Subcutaneous adipose tissue (tissue), 4 donors: Measurements from ENCODE around the gene SUGCT. TPM values are rescaled to one million over a fixed set of nuclear protein-coding genes. Genes with fewer than 3 reads are reported as not detected.

Experiments
- total RNA-seq, 4 donors: library from RNA; depleted of rRNA; stranded (reverse); fragments of >200 nt; gene quantifications; one replicate each; pipeline ENCODE4 v1.1.0, GENCODE V29; 2016
- TF ChIP-seq, protein P1 (sequence below): fragments of 450-650 bp; IDR thresholded peaks from one replicate; pipeline ENCODE4 v1.5.1; 2016; ENCODE audit warnings: low read depth, mild to moderate bottlenecking, control low read depth, antibody characterized with exemption, moderate library complexity

The SUGCT gene
- total RNA-seq, 4 donors from 2014 or later: 1.1 to 3.1 (median 1.8) TPM

DNA sequence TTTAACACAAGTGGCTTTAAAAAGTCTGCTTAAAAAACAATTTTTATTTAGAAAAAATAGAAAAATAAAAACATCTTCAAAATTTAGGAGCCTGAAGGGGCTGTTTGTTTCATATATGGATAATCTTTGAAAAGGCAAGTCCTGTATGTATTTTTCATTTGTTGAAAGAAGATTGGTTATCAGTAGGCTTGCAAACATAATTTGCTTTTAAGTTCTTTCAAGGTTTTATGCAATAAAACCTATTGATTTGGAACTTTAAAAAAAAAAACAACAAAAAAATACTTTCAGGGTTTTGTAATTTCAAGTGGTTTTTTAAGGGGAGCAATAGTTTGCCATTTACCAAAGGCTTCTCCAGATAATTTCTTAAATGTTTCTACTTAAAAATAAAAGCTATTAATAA is 36.0 kb upstream of the SUGCT start:
- TF ChIP-seq, protein P1, sequence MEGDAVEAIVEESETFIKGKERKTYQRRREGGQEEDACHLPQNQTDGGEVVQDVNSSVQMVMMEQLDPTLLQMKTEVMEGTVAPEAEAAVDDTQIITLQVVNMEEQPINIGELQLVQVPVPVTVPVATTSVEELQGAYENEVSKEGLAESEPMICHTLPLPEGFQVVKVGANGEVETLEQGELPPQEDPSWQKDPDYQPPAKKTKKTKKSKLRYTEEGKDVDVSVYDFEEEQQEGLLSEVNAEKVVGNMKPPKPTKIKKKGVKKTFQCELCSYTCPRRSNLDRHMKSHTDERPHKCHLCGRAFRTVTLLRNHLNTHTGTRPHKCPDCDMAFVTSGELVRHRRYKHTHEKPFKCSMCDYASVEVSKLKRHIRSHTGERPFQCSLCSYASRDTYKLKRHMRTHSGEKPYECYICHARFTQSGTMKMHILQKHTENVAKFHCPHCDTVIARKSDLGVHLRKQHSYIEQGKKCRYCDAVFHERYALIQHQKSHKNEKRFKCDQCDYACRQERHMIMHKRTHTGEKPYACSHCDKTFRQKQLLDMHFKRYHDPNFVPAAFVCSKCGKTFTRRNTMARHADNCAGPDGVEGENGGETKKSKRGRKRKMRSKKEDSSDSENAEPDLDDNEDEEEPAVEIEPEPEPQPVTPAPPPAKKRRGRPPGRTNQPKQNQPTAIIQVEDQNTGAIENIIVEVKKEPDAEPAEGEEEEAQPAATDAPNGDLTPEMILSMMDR: no peak

DNA sequence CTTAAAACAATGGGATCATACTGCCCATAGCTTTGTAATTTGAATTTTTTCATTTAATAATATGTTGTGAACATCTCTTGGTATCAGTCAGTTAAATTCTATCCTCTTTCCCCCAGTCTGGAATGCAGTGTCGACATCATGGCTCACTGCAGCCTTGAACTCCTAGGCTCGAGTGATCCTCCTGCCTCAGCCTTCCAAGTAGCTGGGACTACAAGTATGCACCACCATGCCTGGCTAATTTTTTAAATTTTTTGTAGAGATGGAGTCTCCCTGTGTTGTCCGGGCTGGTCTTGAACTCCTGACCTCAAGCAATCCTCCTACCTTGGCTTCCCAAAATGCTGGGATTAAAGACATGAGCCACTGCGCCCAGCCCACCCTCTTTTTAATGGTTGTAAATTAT is 35.0 kb upstream of the SUGCT start:
- TF ChIP-seq, protein P1: no peak

DNA sequence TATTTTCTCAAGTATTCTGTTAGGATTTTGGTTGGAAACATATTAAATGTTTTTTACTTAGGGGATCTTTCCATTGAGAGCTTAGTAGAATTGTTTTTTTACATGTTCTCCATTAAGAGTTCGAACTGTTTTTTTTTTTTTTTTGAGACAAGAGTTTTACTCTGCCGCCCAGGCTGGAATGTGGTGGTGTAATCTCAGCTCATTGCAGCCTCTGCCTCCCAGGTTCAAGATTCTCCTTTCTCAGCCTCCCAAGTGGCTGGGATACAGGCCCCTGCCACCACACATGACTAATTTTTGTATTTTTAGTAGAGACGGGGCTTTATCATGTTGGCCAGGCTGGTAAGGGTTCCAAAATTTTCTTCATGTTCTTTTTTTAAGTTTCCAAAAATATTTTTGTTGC is 33.6 kb upstream of the SUGCT start:
- TF ChIP-seq, protein P1: no peak

DNA sequence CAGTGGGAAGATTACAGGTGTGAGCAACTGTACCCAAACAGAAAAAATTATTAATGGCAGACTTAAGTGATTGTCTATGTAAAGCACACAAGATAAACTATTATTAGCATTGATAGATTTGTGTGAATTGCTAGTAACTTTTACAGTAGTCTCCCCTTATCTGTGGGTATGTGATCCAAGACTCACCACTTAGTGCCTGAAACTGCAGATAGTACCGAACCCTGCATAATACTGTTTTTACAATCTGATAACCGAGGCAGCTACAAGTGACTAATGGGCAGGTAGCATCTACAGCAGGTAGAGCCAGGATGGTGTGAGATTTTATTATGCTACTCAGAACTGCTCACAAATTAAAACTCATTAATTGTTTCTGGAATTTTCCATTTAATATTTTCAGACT is 31.9 kb upstream of the SUGCT start:
- TF ChIP-seq, protein P1: no peak

DNA sequence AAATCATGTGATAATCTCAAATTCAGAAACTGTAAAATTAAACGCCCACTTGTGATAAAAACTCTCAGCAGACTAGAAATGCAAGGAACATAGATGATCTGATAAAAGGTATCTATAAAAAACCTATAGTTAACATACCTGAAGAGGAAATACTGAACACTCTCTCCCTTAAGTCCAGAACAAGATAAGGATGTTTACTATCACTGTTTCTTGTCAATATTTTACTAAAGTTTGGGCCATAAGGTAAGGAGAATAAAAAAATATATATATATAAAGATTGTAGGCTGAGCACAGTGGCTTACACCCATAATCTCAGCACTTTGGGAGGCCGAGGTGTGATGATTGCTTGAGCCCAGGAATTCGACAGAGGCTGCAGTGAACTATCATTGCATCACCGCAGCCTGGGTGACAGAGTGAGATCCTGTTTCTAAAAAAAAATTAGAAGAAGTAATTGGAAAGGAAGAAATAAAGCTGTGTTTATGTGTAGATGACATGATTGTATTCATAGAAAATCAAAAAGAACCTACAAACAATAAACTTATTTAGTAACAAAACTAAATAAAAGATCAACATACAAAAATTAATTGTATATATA is 28.8 kb upstream of the SUGCT start:
- TF ChIP-seq, protein P1: no peak

DNA sequence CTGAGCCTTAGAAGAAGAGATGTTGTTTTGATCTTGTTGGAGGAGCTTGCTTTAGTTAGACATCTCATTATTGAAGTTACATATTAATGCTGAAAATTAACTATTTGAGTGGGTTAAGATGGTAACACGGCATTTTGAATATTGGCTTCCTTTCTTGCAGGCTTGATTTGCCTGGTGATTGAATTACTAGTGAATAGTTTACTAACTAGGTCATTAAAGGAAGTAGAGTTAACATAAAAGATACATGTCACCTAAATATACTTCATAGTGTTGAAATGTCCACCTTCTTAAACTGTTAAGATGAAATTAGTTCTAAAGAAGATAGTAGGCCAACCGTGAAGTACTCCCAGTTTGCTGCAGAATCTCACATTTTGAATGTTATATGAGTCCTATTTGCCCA is 18.9 kb upstream of the SUGCT start:
- TF ChIP-seq, protein P1: no peak

DNA sequence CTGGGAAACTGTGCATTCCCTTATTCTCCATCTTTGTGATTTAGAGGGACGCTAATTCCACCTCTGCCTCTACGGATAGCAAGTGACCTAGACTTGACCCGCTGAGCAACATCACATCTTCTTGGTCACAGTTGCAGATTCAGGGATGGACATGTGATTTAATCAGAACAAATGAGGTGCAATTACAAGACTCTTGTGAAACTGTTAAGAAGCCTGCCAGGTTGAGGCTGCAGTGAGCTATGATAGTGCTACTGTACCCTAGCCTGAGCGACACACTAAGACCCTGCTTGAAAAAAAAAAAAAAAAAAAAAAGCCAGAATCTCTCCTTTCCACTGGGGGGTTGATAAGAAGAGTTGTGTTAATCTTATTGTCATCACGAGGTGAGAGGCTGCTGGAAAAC is 14.8 kb upstream of the SUGCT start:
- TF ChIP-seq, protein P1: no peak
